Endodermal cell (in vitro differentiated cells): Measurements from ENCODE around the gene SMYD3. TPM values are rescaled to one million over a fixed set of nuclear protein-coding genes. Genes with fewer than 3 reads are reported as not detected.
A peak's percentile ranks its signal among the peaks of the same experiment; 100 is the strongest.

Source experiments
- DNase-seq: peaks from one replicate; pipeline ENCODE4 v3.0.0-alpha.2; 2017
- H3K27ac ChIP-seq: 2 replicates; pipeline ENCODE4 v1.5.1; 2013; ENCODE audit warnings: mild to moderate bottlenecking, low read depth, low read length, moderate library complexity
- H3K27me3 ChIP-seq: 2 replicates; pipeline ENCODE4 v1.6.1; 2013; ENCODE audit warnings: mild to moderate bottlenecking, low read length, moderate library complexity; ENCODE audit not compliant: insufficient read depth, control insufficient read depth, poor library complexity, severe bottlenecking
- H3K36me3 ChIP-seq: 2 replicates; pipeline ENCODE4 v1.7.0; 2013; ENCODE audit warnings: mild to moderate bottlenecking, low read length, moderate library complexity; ENCODE audit not compliant: control insufficient read depth, insufficient read depth
- H3K4me1 ChIP-seq: one replicate; pipeline ENCODE4 v1.7.0; 2013; ENCODE audit warnings: low read length; ENCODE audit not compliant: control insufficient read depth, insufficient read depth
- H3K4me3 ChIP-seq: 2 replicates; pipeline ENCODE4 v1.5.1; 2013; ENCODE audit warnings: mild to moderate bottlenecking, low read length, moderate library complexity
- H3K9ac ChIP-seq: 2 replicates; pipeline ENCODE4 v1.6.1; 2013; ENCODE audit warnings: mild to moderate bottlenecking, low read length, moderate library complexity; ENCODE audit not compliant: poor library complexity, severe bottlenecking; ENCODE audit errors: extremely low read depth
- H3K9me3 ChIP-seq: 2 replicates; pipeline ENCODE4 v1.6.1; 2013; ENCODE audit warnings: mild to moderate bottlenecking, low read length, moderate library complexity; ENCODE audit not compliant: control insufficient read depth
- H3K27ac Mint-ChIP-seq: 2 replicates; pipeline ENCODE4 v1.8.0; 2020; ENCODE audit warnings: mixed read lengths
- H3K27me3 Mint-ChIP-seq: 2 replicates; pipeline ENCODE4 v1.8.0; 2021; ENCODE audit warnings: mild to moderate bottlenecking, mixed read lengths; ENCODE audit not compliant: insufficient read depth
- H3K36me3 Mint-ChIP-seq: 2 replicates; pipeline ENCODE4 v1.8.0; 2020; ENCODE audit warnings: low read depth, mixed read lengths
- H3K4me1 Mint-ChIP-seq: 2 replicates; pipeline ENCODE4 v1.8.0; 2020; ENCODE audit warnings: mixed read lengths
- H3K4me3 Mint-ChIP-seq: 2 replicates; pipeline ENCODE4 v1.8.0; 2020; ENCODE audit warnings: mild to moderate bottlenecking, moderate library complexity, mixed read lengths
- H3K9me3 Mint-ChIP-seq: 2 replicates; pipeline ENCODE4 v1.8.0; 2020; ENCODE audit warnings: mild to moderate bottlenecking, mixed read lengths
- WGBS, 2 experiments: methylation state at CpG; one replicate each; pipeline versions ENCODE4 v1.1.5 to v1.1.7; 2013; ENCODE audit warnings: missing lambda C conversion rate in 2 of 2, mixed read lengths in 1 of 2; ENCODE audit not compliant: insufficient coverage in 1 of 2, insufficient read length in 1 of 2; 5-methylcytosine and 5-hydroxymethylcytosine counted together
- total RNA-seq, 2 donors: library from RNA; stranded (reverse); fragmentation: NEBNext Ultra II Directional in 1 of 2; extraction: Animal tissue kit (Norgen Biotek cat#: 25700) in 1 of 2; gene quantifications; 2 replicates in 1 of 2; 3 replicates in 1 of 2; pipeline ENCODE4 v1.2.1, GENCODE V29; 2021
- TF ChIP-seq, protein P1 (sequence below): fragments of 200-600 bp; sonication (generic); conservative IDR thresholded peaks from 2 replicates; pipeline ENCODE4 v1.5.0; 2021; ENCODE audit warnings: antibody characterized with exemption, mild to moderate bottlenecking

The SMYD3 gene
- total RNA-seq, 2 donors from 2014 or later: 32.3 to 45.8 TPM

DNA sequence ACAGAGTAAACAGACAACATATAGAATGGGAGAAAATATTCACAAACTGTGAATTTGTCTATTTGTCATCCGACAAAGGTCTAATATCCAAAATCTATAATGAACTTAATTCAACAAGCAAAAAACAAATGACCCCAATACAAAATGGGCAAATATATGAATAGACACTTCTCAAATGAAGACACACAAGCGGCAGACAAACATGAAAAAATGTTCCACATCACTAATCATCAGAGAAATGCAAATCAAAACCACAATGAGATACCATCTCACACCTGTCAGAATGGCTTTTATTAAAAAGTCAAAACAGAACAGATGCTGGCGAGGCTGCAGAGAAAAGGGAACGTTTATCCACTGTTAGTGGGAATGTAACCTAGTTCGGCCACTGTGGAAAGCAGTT, 72.7 kb downstream of the SMYD3 start:
- H3K9me3 Mint-ChIP-seq: peaks cover 12% of the 10 kb centered on the region
- H3K9ac ChIP-seq: no peak overlapping the region
- H3K36me3 Mint-ChIP-seq: peaks cover 9% of the 10 kb centered on the region
- peaks cover 10% of the 10 kb centered on the region for H3K4me1 Mint-ChIP-seq
- DNase-seq: no peak
- TF ChIP-seq, protein P1, sequence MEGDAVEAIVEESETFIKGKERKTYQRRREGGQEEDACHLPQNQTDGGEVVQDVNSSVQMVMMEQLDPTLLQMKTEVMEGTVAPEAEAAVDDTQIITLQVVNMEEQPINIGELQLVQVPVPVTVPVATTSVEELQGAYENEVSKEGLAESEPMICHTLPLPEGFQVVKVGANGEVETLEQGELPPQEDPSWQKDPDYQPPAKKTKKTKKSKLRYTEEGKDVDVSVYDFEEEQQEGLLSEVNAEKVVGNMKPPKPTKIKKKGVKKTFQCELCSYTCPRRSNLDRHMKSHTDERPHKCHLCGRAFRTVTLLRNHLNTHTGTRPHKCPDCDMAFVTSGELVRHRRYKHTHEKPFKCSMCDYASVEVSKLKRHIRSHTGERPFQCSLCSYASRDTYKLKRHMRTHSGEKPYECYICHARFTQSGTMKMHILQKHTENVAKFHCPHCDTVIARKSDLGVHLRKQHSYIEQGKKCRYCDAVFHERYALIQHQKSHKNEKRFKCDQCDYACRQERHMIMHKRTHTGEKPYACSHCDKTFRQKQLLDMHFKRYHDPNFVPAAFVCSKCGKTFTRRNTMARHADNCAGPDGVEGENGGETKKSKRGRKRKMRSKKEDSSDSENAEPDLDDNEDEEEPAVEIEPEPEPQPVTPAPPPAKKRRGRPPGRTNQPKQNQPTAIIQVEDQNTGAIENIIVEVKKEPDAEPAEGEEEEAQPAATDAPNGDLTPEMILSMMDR: no peak
- H3K4me1 ChIP-seq: no peaks in the 10 kb centered on the region
- H3K27me3 ChIP-seq: no peaks in the 10 kb centered on the region
- H3K4me3 Mint-ChIP-seq: no peak overlapping the region
- H3K27ac Mint-ChIP-seq: no peak overlapping the region
- H3K27me3 Mint-ChIP-seq: no peaks in the 10 kb centered on the region
- H3K4me3 ChIP-seq: peak overlapping the region; percentile 64
- no peaks in the 10 kb centered on the region for H3K36me3 ChIP-seq
- H3K9me3 ChIP-seq: peaks cover 25% of the 10 kb centered on the region
- 91 to 95% methylated on average over 3 to 5 of the region's 5 CpGs for WGBS, 2 experiments
- H3K27ac ChIP-seq: no peak overlapping the region

DNA sequence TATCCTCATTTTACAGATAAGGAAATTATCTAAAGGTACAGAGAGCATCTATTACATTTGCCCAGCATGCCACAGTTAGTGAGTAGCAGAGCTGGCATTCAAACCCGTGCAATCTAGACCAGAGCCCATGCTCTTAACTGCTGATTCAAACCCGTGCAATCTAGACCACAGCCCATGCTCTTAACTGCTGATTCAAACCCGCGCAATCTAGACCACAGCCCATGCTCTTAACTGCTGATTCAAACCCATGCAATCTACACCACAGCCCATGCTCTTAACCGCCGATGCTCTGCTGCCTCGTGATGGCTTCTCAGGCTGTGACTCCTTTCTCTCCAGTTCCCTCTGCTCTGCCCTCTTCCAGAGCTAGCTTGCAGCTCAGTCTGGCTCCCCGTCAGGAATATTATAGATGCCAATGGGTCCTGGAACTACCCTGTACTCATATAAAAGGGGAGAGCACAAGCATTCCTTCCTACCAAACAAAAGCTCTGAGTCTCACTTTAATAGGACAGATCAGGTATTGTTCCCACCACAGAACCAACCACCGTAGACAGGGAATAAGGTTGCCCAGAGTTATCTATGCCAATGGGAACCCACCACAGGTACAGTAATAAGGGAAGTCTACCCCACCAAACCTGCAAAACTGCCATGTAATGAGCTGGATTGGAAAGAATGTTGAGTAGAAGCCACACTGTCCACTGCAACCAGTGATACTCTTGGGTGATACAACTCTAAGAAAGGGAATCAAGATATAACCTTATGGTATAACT, 78.4 kb downstream of the SMYD3 start:
- no peaks in the 10 kb centered on the region for H3K9me3 Mint-ChIP-seq
- peaks cover 11% of the 10 kb centered on the region for H3K4me1 Mint-ChIP-seq
- DNase-seq: peak; percentile 50
- no peak overlapping the region for H3K27ac ChIP-seq
- no peak overlapping the region for H3K9ac ChIP-seq
- H3K27me3 Mint-ChIP-seq: no peaks in the 10 kb centered on the region
- H3K4me1 ChIP-seq: no peaks in the 10 kb centered on the region
- H3K27ac Mint-ChIP-seq: peak overlapping the region; percentile 58
- WGBS, 2 experiments: 83 to 88% methylated on average over 3 to 8 of the region's 9 CpGs
- no peaks in the 10 kb centered on the region for H3K27me3 ChIP-seq
- H3K36me3 ChIP-seq: no peaks in the 10 kb centered on the region
- no peaks in the 10 kb centered on the region for H3K36me3 Mint-ChIP-seq
- peaks cover 10% of the 10 kb centered on the region for H3K9me3 ChIP-seq
- TF ChIP-seq, protein P1: no peak
- H3K4me3 Mint-ChIP-seq: no peak overlapping the region
- no peak overlapping the region for H3K4me3 ChIP-seq

DNA sequence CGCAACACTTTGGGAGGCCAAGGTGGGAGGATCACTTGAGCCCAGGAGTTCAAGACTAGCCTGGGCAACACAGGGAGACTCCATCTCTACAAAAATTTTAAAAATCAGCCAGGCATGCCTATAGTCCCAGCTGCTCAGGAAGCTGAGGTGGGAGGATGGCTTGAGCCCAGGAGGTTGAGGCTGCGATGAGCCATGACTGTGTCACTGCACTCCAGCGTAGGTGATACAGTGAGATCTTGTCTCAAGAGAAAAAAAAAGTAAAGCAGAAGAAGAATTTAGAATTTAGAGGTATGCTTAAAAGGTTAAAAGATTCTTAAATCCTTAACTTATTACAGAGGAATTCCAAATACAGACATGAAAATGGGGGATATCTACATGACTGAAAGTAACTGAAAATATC, 79.5 kb downstream of the SMYD3 start:
- no peaks in the 10 kb centered on the region for H3K9me3 Mint-ChIP-seq
- Histone ChIP-seq H3K9me3 (peaks cover 5% of the 10 kb centered on the region), H3K4me1 (no peaks in the 10 kb centered on the region), H3K9ac (no peak overlapping the region), H3K27ac (no peak overlapping the region), H3K27me3 (no peaks in the 10 kb centered on the region), H3K4me3 (no peak overlapping the region), H3K36me3 (no peaks in the 10 kb centered on the region)
- no peak overlapping the region for H3K4me3 Mint-ChIP-seq
- no peak overlapping the region for H3K27ac Mint-ChIP-seq
- TF ChIP-seq, protein P1: no peak
- H3K4me1 Mint-ChIP-seq: peaks cover 11% of the 10 kb centered on the region
- H3K36me3 Mint-ChIP-seq: no peaks in the 10 kb centered on the region
- 94% methylated on average over 2 to 3 of the region's 3 CpGs for WGBS, 2 experiments
- no peaks in the 10 kb centered on the region for H3K27me3 Mint-ChIP-seq
- DNase-seq: no peak
